ENCODE data around the gene KCNQ1OT1.

The KCNQ1OT1 gene

GRCh38 chr11:2715716-2716350, 16.0 kb upstream of the KCNQ1OT1 start:
- no peak overlapping the region for H3K27ac ChIP-seq
- H3K4me1 ChIP-seq (ENCODE audit: control insufficient read depth in 1 of 2, insufficient read depth in 1 of 2, low read depth in 1 of 2, low read length in 1 of 2): peaks cover 10 to 13% of the 10 kb centered on the region in 2 experiments
- H3K4me3 ChIP-seq (ENCODE audit: low read depth in 1 of 2, low read length in 1 of 2): no peak overlapping the region
- no peaks in the 10 kb centered on the region for H3K27me3 ChIP-seq
- no peak for TF ChIP-seq CTCF (IDR thresholded peaks at IDR 0.05)
- H3K36me3 ChIP-seq: peaks cover 10% of the 10 kb centered on the region
- H3K9me3 ChIP-seq: no peaks in the 10 kb centered on the region

GRCh38 chr11:2714871-2715270, 15.1 kb upstream of the KCNQ1OT1 start:
- Histone ChIP-seq H3K36me3 (peaks cover 10% of the 10 kb centered on the region), H3K4me3 (ENCODE audit: low read depth in 1 of 2, low read length in 1 of 2) (no peak overlapping the region), H3K27me3 (no peaks in the 10 kb centered on the region), H3K27ac (no peak overlapping the region), H3K9me3 (no peaks in the 10 kb centered on the region), H3K4me1 (ENCODE audit: control insufficient read depth in 1 of 2, insufficient read depth in 1 of 2, low read depth in 1 of 2, low read length in 1 of 2) (peaks cover 12 to 17% of the 10 kb centered on the region in 2 experiments)
- TF ChIP-seq CTCF (IDR thresholded peaks at IDR 0.05): no peak

GRCh38 chr11:2714463-2714800, 14.6 kb upstream of the KCNQ1OT1 start:
- Histone ChIP-seq H3K4me1 (ENCODE audit: control insufficient read depth in 1 of 2, insufficient read depth in 1 of 2, low read depth in 1 of 2, low read length in 1 of 2) (peaks cover 12 to 17% of the 10 kb centered on the region in 2 experiments), H3K9me3 (no peaks in the 10 kb centered on the region), H3K36me3 (peaks cover 10% of the 10 kb centered on the region), H3K27me3 (no peaks in the 10 kb centered on the region), H3K4me3 (ENCODE audit: low read depth in 1 of 2, low read length in 1 of 2) (no peak overlapping the region), H3K27ac (no peak overlapping the region)
- TF ChIP-seq CTCF (IDR thresholded peaks at IDR 0.05): no peak

- Histone ChIP-seq H3K4me3 (ENCODE audit: low read depth in 1 of 2, low read length in 1 of 2) (no peak overlapping the region), H3K9me3 (no peaks in the 10 kb centered on the region), H3K36me3 (peaks cover 10% of the 10 kb centered on the region), H3K27ac (no peak overlapping the region), H3K27me3 (no peaks in the 10 kb centered on the region), H3K4me1 (ENCODE audit: control insufficient read depth in 1 of 2, insufficient read depth in 1 of 2, low read depth in 1 of 2, low read length in 1 of 2) (peaks cover 12 to 17% of the 10 kb centered on the region in 2 experiments)
- TF ChIP-seq CTCF (IDR thresholded peaks at IDR 0.05): no peak
Measured at GRCh38 chr11:2713661-2714462, 14.1 kb upstream of the KCNQ1OT1 start.

- TF ChIP-seq CTCF (IDR thresholded peaks at IDR 0.05): no peak
- Histone ChIP-seq H3K27ac (no peak overlapping the region), H3K4me3 (ENCODE audit: low read depth in 1 of 2, low read length in 1 of 2) (no peak overlapping the region), H3K4me1 (ENCODE audit: control insufficient read depth in 1 of 2, insufficient read depth in 1 of 2, low read depth in 1 of 2, low read length in 1 of 2) (peaks cover 12 to 17% of the 10 kb centered on the region in 2 experiments), H3K27me3 (no peaks in the 10 kb centered on the region), H3K36me3 (peaks cover 10% of the 10 kb centered on the region), H3K9me3 (no peaks in the 10 kb centered on the region)
Measured at GRCh38 chr11:2713094-2713493, 13.3 kb upstream of the KCNQ1OT1 start.
